LNCaP clone FGC (cell line): Measurements from ENCODE around the gene FOXL3.

Experiments used
- DNase-seq: peaks from one replicate; pipeline ENCODE4 v3.0.0-alpha.2; 2011; ENCODE audit warnings: low read depth
- H3K4me3 ChIP-seq: 2 replicates; pipeline ENCODE4 v1.5.1; 2011; ENCODE audit warnings: mild to moderate bottlenecking, low read depth, low read length, control low read depth
- CTCF ChIP-seq: IDR thresholded peaks from 2 replicates; pipeline ENCODE4 v1.5.1; 2012; ENCODE audit warnings: mild to moderate bottlenecking; ENCODE audit not compliant: control insufficient read depth, insufficient read depth; ENCODE audit errors: extremely low read depth

FOXL3 gene

GRCh38 chr7:336810-337566 lies 47.0 kb downstream of the FOXL3 start:
- no peak for TF ChIP-seq CTCF
- H3K4me3 ChIP-seq, result no peak overlapping the region
- no peak for DNase-seq

GRCh38 chr7:337567-337951 lies 47.6 kb downstream of the FOXL3 start:
- TF ChIP-seq CTCF, result no peak
- no peak for DNase-seq

GRCh38 chr7:338295-339061 lies 48.5 kb downstream of the FOXL3 start:
- no peak for DNase-seq
- no peak for TF ChIP-seq CTCF
- no peak overlapping the region for H3K4me3 ChIP-seq

More at GRCh38 chr7:337567-337951, 47.6 kb downstream of the FOXL3 start:
- no peak overlapping the region for H3K4me3 ChIP-seq

- TF ChIP-seq CTCF, result no peak
- H3K4me3 ChIP-seq, result no peak overlapping the region
- no peak for DNase-seq
Measured at GRCh38 chr7:339062-339342, 49.0 kb downstream of the FOXL3 start.

GRCh38 chr7:339696-340095 lies 49.7 kb downstream of the FOXL3 start:
- no peak for DNase-seq
- TF ChIP-seq CTCF, result no peak
- H3K4me3 ChIP-seq, result no peak overlapping the region

- TF ChIP-seq CTCF, result no peak
- no peak for DNase-seq
- H3K4me3 ChIP-seq, result no peak overlapping the region
Measured at GRCh38 chr7:340200-340937, 50.4 kb downstream of the FOXL3 start.
